Ovary (tissue), 10 donors: ENCODE measurements around the gene ACTG1. TPM values are rescaled to one million over a fixed set of nuclear protein-coding genes. Genes with fewer than 3 reads are reported as not detected.

Source experiments
- DNase-seq, 5 donors: peaks; one replicate each; pipeline ENCODE4 v3.0.0-alpha.2; 2019 to 2020
- H3K27ac ChIP-seq, 2 donors: fragments of 200-600 bp; one replicate each; pipeline versions ENCODE4 v1.5.1 to v1.8.0; 2019 to 2022
- H3K27me3 ChIP-seq: fragments of 200-600 bp; one replicate; pipeline ENCODE4 v1.8.0; 2022
- H3K36me3 ChIP-seq: fragments of 200-600 bp; sonication (generic); one replicate; pipeline ENCODE4 v1.5.1; 2019
- H3K4me1 ChIP-seq: one replicate; pipeline ENCODE4 v1.8.1; 2013; ENCODE audit warnings: mild to moderate bottlenecking, moderate library complexity; ENCODE audit not compliant: insufficient read depth
- H3K4me3 ChIP-seq: fragments of 200-600 bp; sonication (generic); one replicate; pipeline ENCODE4 v1.5.1; 2017
- H3K9me3 ChIP-seq, 2 donors: fragments of 200-600 bp in 1 of 2; sonication (generic) in 1 of 2; one replicate each; pipeline versions ENCODE4 v1.5.1 to v1.8.1; 2013 to 2019; ENCODE audit warnings: mild to moderate bottlenecking in 1 of 2, moderate library complexity in 1 of 2
- EP300 ChIP-seq: sonication (generic); formaldehyde crosslinking; IDR thresholded peaks from one replicate; pipeline ENCODE4 v1.6.1; 2017; ENCODE audit warnings: antibody characterized with exemption
- POLR2A ChIP-seq: fragments of 450-650 bp; IDR thresholded peaks from one replicate; pipeline ENCODE4 v1.6.1; 2017; ENCODE audit warnings: antibody characterized with exemption, mild to moderate bottlenecking, moderate library complexity
- WGBS, 3 donors: extraction: QIAGEN DNeasy Blood & Tissue Kit in 1 of 3; methylation state at CpG; one replicate each; pipeline versions ENCODE4 v1.1.5 to v1.1.7; 2013 to 2017; 5-methylcytosine and 5-hydroxymethylcytosine counted together
- intact Hi-C, 4 donors: fragments of 100-400 bp; cut with DNase I; formaldehyde crosslinking; loops; one replicate each; pipeline versions ENCODE4 v1.11.0 to v1.15.1; 2022 to 2023
- long read RNA-seq, 3 donors: library from polyadenylated mRNA in 2 of 3; unstranded in 2 of 3; transcript quantifications; one replicate each; pipeline ENCODE4 v2.0.0 and lab custom pipeline, GENCODE V29; 2021 to 2026
- polyA plus RNA-seq, 2 donors: library from polyadenylated mRNA; stranded (reverse); fragments of 200-250 nt in 1 of 2; fragments of 350-450 nt in 1 of 2; fragmentation: Illumina TruSeq in 1 of 2; extraction: RNeasy Lipid Tissue Mini Kit (QIAGEN cat#74804) in 1 of 2; gene quantifications; one replicate each; pipeline ENCODE4 v1.2.3, GENCODE V29; 2013 to 2014
- total RNA-seq, 7 donors: library from RNA; depleted of rRNA in 2 of 7; stranded (reverse); fragments of >200 nt in 2 of 7; fragmentation: NEBNext Ultra II Directional in 3 of 7; extraction: Animal tissue kit (Norgen Biotek cat#: 25700) in 3 of 7; gene quantifications; one replicate each; pipeline versions ENCODE4 v1.1.0 to v1.2.4, GENCODE V29; 2016 to 2023
- TF ChIP-seq, protein P1 (sequence below), 3 donors: fragments of 450-650 bp in 2 of 3; fragments of 200-600 bp in 1 of 3; IDR thresholded peaks; one replicate each; pipeline versions ENCODE4 v1.5.1 to v1.8.0; 2016 to 2022; ENCODE audit warnings: antibody characterized with exemption in 3 of 3, mild to moderate bottlenecking in 1 of 3
- donor health status: DM: no; HTN: no; CAD: no; lungs with moderate emphysema.
- donor health status: DM: no; HTN: no; CAD: no.
- donor health status: Bipolar disorder and iron deficiency.
- donor health status: DM: yes; HTN: yes; CAD: no.
- donor health status: DM: no; HTN: no; CAD: no.
- donor health status: DM: yes; HTN: yes; CAD: no.

Gene ACTG1
- total RNA-seq, result 1,000 to 10,000 TPM; 3,016 to 5,681 (median 4,174) TPM
- polyA plus RNA-seq, result 1,000 to 10,000 TPM; 1,825 to 3,391 TPM
- long read RNA-seq, donor 1, transcript ACTG1-214 (7 exons, 1,720 nt), result minor isoform, 648 of 19,154 reads
- long read RNA-seq, donor 1, transcript ACTG1-206 (6 exons, 1,919 nt), result major isoform, 17,238 of 19,154 reads
- long read RNA-seq, donor 1, transcript ACTG1-212 (4 exons, 1,698 nt), result minor isoform, 247 of 19,154 reads
- long read RNA-seq, donor 1, transcript ACTG1-210 (5 exons, 2,256 nt), result minor isoform, 279 of 19,154 reads
- long read RNA-seq, donor 1, partial matches to known transcripts, result 69 of 19,154 reads
- long read RNA-seq, donor 1, other reads (novel, unspliced or antisense), result 333 of 19,154 reads
- long read RNA-seq, donor 2, transcript ACTG1-206 (6 exons, 1,919 nt), result major isoform, 1,364 of 3,074 reads
- long read RNA-seq, donor 2, transcript ACTG1-214 (7 exons, 1,720 nt), result minor isoform, 82 of 3,074 reads
- long read RNA-seq, donor 2, transcript ACTG1-210 (5 exons, 2,256 nt), result minor isoform, 539 of 3,074 reads
- long read RNA-seq, donor 2, transcript ACTG1-212 (4 exons, 1,698 nt), result minor isoform, 68 of 3,074 reads
- long read RNA-seq, donor 2, partial matches to known transcripts, result 886 of 3,074 reads
- long read RNA-seq, donor 2, other reads (novel, unspliced or antisense), result 65 of 3,074 reads
- long read RNA-seq, donor 3, transcript ACTG1-210 (5 exons, 2,256 nt), result minor isoform, 143 of 5,445 reads
- long read RNA-seq, donor 3, transcript ACTG1-206 (6 exons, 1,919 nt), result major isoform, 4,632 of 5,445 reads
- long read RNA-seq, donor 3, transcript ACTG1-207 (3 exons, 1,678 nt), result minor isoform, 143 of 5,445 reads
- long read RNA-seq, donor 3, transcript ACTG1-212 (4 exons, 1,698 nt), result minor isoform, 177 of 5,445 reads
- long read RNA-seq, donor 3, partial matches to known transcripts, result 96 of 5,445 reads
- long read RNA-seq, donor 3, other reads (novel, unspliced or antisense), result 167 of 5,445 reads

DNA sequence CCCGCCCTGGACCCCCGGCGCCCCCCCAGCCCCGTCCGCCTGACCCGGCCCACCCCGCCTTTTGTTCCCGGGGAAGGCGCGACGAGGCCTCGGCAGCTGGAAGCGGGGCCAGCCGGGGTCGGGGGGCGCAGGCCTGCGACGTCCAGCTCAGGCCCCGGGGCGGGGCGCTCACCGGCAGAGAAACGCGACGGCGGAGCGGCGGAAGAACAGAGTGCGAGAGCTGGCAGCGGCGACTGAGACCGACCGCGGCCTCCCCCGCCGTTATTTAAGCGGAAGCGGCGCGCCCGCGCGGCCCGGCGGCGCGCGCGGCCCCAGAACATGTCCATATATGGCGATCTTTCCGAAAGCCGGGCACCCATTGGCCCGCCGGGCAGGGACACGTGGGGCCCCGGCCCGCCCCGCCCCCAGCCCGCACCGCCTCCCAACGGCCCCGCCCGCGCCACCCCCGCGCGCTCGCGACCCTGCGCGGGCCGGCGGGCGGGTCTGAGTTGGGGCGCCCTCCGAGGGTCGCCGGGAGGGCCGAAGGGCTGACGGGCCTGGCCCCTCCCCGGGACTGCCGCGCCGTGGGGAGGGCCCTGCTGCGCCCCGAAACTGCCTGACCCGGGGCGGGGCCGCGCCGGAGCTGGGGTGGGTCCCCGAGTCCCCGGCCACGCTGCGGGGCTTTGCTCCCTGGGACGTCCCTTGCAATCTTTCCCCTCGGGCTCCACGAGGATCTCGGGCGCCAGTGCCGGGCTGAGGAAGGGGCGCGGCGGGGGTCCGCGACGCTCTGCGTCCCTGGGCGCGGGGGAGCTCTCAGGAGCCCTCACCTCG, at the start of gene ACTG1:
TSS of gene ACTG1 (minus strand) at position 238 of the 810 bp plus-strand sequence. CDS start 445 bp downstream, outside the sequence.
- peak within 1 kb of the TSS; percentile 98 to 100 for H3K27ac ChIP-seq
- intact Hi-C loops, result loop anchor here in 2 of 4 donors (5.0 kb wide), 2 partner anchors 110 to 115 kb away; partner anchors contain the start of gene BAHCC1 (in 1 of the 2)
- no peaks in the 10 kb centered on the region for H3K9me3 ChIP-seq
- DNase-seq, result peak; percentile 94 to 97 (median 95)
- WGBS, 3 donors, result 1% methylated on average over 32 to 111 of the region's 111 CpGs
- no peaks in the 10 kb centered on the region for H3K36me3 ChIP-seq
- TF ChIP-seq EP300 (no peak), POLR2A (peak; percentile 77)
- TF ChIP-seq, protein P1, sequence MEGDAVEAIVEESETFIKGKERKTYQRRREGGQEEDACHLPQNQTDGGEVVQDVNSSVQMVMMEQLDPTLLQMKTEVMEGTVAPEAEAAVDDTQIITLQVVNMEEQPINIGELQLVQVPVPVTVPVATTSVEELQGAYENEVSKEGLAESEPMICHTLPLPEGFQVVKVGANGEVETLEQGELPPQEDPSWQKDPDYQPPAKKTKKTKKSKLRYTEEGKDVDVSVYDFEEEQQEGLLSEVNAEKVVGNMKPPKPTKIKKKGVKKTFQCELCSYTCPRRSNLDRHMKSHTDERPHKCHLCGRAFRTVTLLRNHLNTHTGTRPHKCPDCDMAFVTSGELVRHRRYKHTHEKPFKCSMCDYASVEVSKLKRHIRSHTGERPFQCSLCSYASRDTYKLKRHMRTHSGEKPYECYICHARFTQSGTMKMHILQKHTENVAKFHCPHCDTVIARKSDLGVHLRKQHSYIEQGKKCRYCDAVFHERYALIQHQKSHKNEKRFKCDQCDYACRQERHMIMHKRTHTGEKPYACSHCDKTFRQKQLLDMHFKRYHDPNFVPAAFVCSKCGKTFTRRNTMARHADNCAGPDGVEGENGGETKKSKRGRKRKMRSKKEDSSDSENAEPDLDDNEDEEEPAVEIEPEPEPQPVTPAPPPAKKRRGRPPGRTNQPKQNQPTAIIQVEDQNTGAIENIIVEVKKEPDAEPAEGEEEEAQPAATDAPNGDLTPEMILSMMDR (IDR thresholded peaks at IDR 0.05), result no peak
- peaks cover 14% of the 10 kb centered on the region for H3K4me1 ChIP-seq
- peak within 1 kb of the TSS; percentile 93 for H3K4me3 ChIP-seq
- no peaks in the 10 kb centered on the region for H3K27me3 ChIP-seq

DNA sequence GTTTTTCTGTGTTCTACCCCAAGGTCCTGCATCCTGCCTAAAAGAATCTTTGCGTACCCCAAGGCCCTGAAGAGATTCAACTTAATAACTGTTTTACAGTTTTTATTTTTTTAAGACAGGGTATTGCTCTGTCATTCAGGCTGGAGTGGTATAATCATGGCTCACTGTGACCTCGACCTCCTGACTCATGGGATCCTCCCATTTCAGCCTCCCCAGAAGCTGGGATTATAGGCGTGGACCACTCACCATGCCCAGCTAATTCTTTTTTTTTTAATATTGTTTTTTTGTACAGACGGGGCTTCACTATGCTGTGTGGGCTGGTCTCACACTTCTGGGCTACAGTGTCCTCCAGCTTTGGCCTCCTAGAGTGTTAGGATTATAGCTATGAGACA, 48.9 kb upstream of the ACTG1 start:
- no peak overlapping the region for H3K27ac ChIP-seq
- intact Hi-C loops, result no loop called here
- DNase-seq, result no peak
- TF ChIP-seq EP300 (no peak), POLR2A (no peak)
- TF ChIP-seq, protein P1 (IDR thresholded peaks at IDR 0.05), result no peak
- H3K9me3 ChIP-seq, result no peaks in the 10 kb centered on the region
- WGBS, 3 donors, result 67 to 73% (median 73%) methylated on average over 4 of the region's 4 CpGs
- peaks cover 1% of the 10 kb centered on the region for H3K4me1 ChIP-seq
- no peaks in the 10 kb centered on the region for H3K36me3 ChIP-seq
- no peaks in the 10 kb centered on the region for H3K27me3 ChIP-seq
- no peak overlapping the region for H3K4me3 ChIP-seq

DNA sequence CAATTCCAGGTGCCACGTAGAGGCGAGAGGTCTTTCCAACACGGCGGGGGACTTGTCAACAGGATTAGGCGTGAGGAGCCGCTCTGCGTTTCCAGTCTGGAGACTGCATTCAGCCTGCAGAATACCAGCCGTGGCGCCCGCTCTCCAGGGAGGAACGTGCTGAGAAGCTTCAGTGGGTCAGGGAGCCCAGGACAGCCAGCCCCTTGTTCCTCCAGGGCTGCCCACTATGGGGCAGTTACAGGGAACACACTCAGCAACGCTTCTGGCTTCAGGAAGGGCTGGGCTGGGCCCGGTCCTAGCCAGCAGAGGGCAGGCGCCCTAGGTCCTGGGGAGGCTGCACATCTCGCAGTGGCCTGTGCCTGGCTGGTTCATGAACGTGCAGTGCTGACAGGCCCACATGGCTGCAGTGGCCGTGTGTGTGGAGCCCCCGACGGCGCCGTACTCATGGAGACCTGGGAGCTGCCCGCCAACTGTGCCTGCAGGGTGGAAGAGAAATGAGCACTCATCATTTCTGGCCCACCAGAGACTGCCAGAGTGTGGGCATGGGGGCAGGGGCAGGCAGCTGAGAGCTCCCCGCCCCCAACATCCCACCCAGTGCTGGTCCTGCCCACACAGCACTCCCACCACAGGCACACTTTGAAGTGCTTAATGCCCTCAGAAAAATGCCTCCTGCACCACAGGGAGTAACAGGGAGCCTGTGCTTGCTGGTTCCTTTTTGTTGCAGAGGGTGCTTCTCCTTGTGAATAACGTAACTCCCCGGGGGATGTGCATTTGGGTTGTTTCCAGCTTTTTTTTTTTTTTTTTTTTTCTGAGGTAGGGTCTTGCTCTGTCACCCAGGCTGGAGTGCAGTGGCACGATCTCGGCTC, 46.6 kb upstream of the ACTG1 start:
- TF ChIP-seq EP300, result no peak
- TF ChIP-seq, protein P1 (IDR thresholded peaks at IDR 0.05), result no peak
- TF ChIP-seq POLR2A, result no peak
- 69 to 77% (median 74%) methylated on average over 26 to 27 of the region's 27 CpGs for WGBS, 3 donors
- Histone ChIP-seq H3K9me3 (no peaks in the 10 kb centered on the region), H3K27ac (no peak overlapping the region), H3K4me3 (no peak overlapping the region), H3K27me3 (no peaks in the 10 kb centered on the region), H3K36me3 (no peaks in the 10 kb centered on the region), H3K4me1 (no peaks in the 10 kb centered on the region)
- intact Hi-C loops, result no loop called here
- DNase-seq, result no peak
